HCT116 (cell line): ENCODE results near the gene ZNF469.

Experiments
- CEBPB ChIP-seq: IDR thresholded peaks from 2 replicates; pipeline ENCODE4 v1.6.1; 2012; ENCODE audit warnings: low read depth
- ELF1 ChIP-seq: IDR thresholded peaks from 2 replicates; pipeline ENCODE4 v1.6.1; 2012; ENCODE audit warnings: low read depth, borderline replicate concordance
- EZH2 ChIP-seq: fragments of 200-600 bp; sonication (generic); IDR thresholded peaks from 2 replicates; pipeline ENCODE4 v1.6.1; 2017; ENCODE audit warnings: antibody characterized with exemption, mixed run types
- EZH2phosphoT487 ChIP-seq: fragments of 200-600 bp; IDR thresholded peaks from 2 replicates; pipeline ENCODE4 v1.6.1; 2018; ENCODE audit warnings: antibody characterized with exemption, borderline replicate concordance
- JUND ChIP-seq: IDR thresholded peaks from 2 replicates; pipeline ENCODE4 v1.6.1; 2012
- POLR2AphosphoS5 ChIP-seq: IDR thresholded peaks from 2 replicates; pipeline ENCODE4 v1.6.1; 2011; ENCODE audit warnings: mild to moderate bottlenecking, low read depth, low read length, moderate library complexity
- RAD21 ChIP-seq: IDR thresholded peaks from 2 replicates; pipeline ENCODE4 v1.6.1; 2012; ENCODE audit warnings: low read depth, mild to moderate bottlenecking
- ZNF274 ChIP-seq: fragments of 200-500 bp; sonication (Bioruptor generic); IDR thresholded peaks from 2 replicates; pipeline ENCODE4 v1.6.1; 2014; ENCODE audit warnings: mild to moderate bottlenecking, low read depth, low read length, inconsistent platforms
- TF ChIP-seq, protein P1 (sequence below), 3 experiments: fragments of 200-600 bp in 1 of 3; sonication (generic) in 1 of 3; IDR thresholded peaks in 2 of 3; conservative IDR thresholded peaks in 1 of 3; 2 replicates each; pipeline ENCODE4 v1.5.1; 2012 to 2017; ENCODE audit warnings: low read depth in 2 of 3, low read length in 2 of 3, antibody characterized with exemption in 1 of 3, borderline replicate concordance in 1 of 3, control low read depth in 1 of 3, mild to moderate bottlenecking in 1 of 3, mixed read lengths in 1 of 3, mixed run types in 1 of 3, moderate library complexity in 1 of 3; ENCODE audit not compliant: insufficient read depth in 1 of 3
- TF ChIP-seq, protein P2 (sequence below): IDR thresholded peaks from 2 replicates; pipeline ENCODE4 v1.6.1; 2011; ENCODE audit warnings: mild to moderate bottlenecking, low read length, moderate library complexity; ENCODE audit not compliant: insufficient replicate concordance; ENCODE audit errors: extremely low read depth

DNA sequence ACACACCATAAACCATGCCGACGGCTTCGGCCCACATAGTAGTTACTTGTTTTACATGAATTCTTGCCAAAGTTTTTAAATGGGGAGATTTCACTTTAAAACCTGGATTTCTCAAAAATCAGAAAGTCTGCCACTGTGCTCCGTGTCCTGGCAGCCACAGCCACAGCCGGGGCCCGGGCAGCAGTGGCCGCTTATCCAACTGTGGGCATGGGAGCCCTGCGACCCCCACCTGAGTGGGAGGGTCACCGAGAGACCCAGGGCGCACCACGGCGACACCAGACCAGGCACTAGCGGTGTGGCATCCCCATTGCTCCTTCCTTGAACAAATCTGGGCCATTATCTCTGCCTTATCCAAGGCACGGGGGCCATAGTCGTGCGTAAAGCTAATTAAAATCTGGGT is 30.0 kb downstream of the ZNF469 start:
- TF ChIP-seq JUND (no peak), ELF1 (no peak), CEBPB (no peak), EZH2 (no peak), POLR2AphosphoS5 (no peak), RAD21 (no peak), ZNF274 (no peak), EZH2phosphoT487 (no peak)
- TF ChIP-seq, protein P1, sequence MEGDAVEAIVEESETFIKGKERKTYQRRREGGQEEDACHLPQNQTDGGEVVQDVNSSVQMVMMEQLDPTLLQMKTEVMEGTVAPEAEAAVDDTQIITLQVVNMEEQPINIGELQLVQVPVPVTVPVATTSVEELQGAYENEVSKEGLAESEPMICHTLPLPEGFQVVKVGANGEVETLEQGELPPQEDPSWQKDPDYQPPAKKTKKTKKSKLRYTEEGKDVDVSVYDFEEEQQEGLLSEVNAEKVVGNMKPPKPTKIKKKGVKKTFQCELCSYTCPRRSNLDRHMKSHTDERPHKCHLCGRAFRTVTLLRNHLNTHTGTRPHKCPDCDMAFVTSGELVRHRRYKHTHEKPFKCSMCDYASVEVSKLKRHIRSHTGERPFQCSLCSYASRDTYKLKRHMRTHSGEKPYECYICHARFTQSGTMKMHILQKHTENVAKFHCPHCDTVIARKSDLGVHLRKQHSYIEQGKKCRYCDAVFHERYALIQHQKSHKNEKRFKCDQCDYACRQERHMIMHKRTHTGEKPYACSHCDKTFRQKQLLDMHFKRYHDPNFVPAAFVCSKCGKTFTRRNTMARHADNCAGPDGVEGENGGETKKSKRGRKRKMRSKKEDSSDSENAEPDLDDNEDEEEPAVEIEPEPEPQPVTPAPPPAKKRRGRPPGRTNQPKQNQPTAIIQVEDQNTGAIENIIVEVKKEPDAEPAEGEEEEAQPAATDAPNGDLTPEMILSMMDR (IDR thresholded peaks at IDR 0.05 in 2 of 3, conservative IDR thresholded peaks at IDR 0.05 in 1 of 3; ENCODE audit: borderline replicate concordance in 1 of 3, insufficient read depth in 1 of 3, low read depth in 2 of 3, low read length in 2 of 3): no peak
- TF ChIP-seq, protein P2, sequence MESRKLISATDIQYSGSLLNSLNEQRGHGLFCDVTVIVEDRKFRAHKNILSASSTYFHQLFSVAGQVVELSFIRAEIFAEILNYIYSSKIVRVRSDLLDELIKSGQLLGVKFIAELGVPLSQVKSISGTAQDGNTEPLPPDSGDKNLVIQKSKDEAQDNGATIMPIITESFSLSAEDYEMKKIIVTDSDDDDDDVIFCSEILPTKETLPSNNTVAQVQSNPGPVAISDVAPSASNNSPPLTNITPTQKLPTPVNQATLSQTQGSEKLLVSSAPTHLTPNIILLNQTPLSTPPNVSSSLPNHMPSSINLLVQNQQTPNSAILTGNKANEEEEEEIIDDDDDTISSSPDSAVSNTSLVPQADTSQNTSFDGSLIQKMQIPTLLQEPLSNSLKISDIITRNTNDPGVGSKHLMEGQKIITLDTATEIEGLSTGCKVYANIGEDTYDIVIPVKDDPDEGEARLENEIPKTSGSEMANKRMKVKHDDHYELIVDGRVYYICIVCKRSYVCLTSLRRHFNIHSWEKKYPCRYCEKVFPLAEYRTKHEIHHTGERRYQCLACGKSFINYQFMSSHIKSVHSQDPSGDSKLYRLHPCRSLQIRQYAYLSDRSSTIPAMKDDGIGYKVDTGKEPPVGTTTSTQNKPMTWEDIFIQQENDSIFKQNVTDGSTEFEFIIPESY: no peak
